ENCODE data around the gene CCDC134.
"Not testable (repeated sequence)": the region's sequence is repeated elsewhere in the genome, so short reads cannot be mapped to it uniquely, and the experiment has no call there.

CCDC134 gene

GRCh38 chr22:41825376-41825775, 24.9 kb downstream of the CCDC134 start:
- DNase-seq (ENCODE audit: low spot score): no peak

DNA sequence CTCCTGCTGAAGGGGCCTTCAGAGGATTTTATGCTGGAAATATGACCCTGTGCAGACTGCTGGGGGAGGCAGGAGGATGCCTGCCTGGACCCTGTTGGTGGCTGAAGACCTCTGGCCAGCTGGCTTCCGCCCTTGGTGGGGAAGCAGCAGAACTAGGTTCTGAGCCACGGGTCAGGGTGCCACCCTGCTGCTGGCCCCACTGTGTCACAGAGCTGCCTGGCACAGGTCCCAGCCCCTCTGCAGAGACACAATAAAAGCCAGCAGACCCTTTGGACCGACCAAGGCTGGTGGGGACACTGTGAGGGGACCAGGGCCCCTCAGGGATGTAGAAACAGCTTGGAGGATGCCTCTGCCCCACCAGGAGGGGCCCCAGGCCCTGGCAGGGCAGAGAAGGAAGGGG, 25.5 kb downstream of the CCDC134 start:
- DNase-seq (ENCODE audit: low spot score): no peak

DNA sequence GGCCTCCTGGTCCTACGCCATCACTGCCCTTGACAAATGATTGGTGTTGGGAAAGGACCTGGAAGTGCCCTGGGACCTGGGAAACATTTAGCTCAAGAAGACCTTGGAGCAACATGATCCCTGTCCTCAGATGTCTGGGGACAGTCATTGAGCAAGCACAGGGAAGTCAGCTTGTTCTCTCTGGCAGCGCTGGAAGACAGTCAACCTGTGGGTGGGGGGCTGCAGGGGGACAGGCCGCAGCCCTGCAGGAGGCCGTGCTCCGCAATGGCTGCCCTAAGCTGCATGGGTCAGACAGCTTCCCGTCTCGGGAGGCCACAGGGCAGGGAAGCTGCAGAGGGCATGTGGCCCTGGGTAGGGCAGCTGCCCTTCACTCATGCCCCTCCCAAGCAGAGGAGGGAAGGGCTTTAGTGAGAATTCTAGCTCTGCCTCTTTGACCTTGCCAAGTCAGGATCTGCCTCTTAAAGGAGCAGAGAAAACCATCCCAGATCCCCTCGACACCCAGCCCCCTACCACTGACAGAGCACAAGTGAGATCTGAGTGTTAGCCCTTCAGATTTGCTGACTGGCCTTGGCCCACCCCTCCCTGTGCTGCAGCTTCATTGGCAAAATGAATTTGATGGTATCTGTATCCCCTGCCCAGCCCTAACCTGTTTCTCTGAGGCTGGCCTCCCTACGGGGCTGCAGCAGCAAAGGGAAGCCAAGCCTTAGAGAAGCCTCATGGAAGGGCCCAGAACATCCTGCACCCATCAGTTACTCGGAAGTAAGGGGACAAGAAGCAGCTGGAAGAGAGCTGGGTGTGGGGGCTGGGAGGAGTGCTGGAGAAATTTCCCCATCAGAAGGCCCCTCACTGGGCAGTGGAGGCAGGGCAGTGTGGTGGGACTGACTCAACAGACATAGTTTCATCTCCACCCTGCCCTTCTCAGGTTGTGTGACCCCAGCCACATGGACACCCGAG, 26.2 kb downstream of the CCDC134 start:
- DNase-seq (ENCODE audit: low spot score): no peak

- DNase-seq (ENCODE audit: low spot score): no peak
Measured at GRCh38 chr22:41827671-41828070, 27.2 kb downstream of the CCDC134 start.

DNA sequence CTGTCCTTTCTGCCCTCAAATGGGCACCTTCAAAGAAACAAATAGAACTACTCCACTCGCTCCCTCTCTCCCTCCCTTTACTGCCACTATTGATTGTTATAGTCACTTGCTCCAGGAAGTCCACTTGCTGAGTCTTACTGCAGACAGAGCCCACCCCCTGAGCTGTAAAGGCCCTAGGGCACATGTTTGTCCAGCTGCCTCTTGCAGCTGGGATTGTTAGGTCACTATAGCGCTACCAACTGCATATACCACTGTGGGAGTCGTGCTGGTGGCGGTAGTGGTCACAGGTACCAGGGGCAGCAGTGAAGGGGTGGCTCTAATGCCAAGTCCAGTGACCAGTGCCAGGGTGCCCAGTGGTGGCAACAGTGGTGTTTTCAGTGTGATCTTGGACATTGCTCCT, 28.0 kb downstream of the CCDC134 start:
- no peak for DNase-seq (ENCODE audit: low spot score)

GRCh38 chr22:41830174-41830573, 29.7 kb downstream of the CCDC134 start:
- DNase-seq (ENCODE audit: low spot score): no peak

DNA sequence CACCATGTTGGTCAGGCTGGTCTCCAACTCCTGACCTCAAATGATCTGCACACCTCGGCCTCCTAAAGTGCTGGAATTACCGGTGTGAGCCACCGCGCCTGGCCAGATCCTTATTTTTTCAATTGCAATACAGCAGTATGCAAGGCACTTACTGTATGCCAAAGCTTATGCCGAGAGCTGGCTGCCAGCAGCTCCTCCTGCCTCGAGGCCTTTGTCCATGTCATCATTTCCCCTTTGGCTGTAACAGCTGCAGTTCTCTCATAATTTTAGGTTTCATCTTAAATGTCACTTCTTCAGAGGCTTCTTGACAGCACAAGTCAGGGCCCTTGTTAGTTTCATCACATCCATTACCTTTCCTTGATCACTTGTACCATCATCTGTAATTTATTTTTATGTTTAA, 30.9 kb downstream of the CCDC134 start:
- DNase-seq (ENCODE audit: low spot score): no peak

DNA sequence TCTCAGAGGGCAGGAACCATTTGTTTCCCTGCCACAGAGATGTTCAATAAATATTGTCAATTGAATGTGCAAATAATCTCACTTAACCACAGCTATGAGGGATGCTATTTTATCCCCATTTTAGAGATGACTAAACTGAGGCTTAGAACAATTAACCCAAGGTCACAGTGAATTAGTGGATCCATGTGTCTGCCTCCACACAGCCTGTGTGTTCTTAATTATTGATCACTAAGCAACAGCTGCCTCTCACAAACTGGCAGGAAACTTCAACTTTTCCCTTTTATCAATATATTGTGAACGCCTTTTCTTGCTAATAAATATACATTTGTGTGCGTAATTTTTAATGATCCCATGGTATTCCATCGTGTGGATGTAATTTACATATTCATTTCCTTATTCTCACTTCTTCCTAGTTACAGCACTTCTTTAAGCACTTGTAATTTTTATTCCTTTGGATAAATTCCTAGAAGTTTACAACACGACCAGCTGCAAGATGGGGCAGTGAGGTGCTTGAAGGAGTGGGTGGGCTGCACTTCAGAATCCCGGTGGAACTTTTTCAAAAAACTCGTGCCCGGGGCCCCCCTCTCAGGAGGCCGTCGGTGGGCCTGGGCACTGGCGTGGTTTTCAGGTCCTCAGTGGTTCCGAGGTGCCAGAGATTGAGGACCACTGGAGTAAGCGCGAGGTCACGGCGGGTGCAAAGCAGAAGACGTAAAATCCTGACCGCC, 31.5 kb downstream of the CCDC134 start:
- DNase-seq (ENCODE audit: low spot score): no peak

DNA sequence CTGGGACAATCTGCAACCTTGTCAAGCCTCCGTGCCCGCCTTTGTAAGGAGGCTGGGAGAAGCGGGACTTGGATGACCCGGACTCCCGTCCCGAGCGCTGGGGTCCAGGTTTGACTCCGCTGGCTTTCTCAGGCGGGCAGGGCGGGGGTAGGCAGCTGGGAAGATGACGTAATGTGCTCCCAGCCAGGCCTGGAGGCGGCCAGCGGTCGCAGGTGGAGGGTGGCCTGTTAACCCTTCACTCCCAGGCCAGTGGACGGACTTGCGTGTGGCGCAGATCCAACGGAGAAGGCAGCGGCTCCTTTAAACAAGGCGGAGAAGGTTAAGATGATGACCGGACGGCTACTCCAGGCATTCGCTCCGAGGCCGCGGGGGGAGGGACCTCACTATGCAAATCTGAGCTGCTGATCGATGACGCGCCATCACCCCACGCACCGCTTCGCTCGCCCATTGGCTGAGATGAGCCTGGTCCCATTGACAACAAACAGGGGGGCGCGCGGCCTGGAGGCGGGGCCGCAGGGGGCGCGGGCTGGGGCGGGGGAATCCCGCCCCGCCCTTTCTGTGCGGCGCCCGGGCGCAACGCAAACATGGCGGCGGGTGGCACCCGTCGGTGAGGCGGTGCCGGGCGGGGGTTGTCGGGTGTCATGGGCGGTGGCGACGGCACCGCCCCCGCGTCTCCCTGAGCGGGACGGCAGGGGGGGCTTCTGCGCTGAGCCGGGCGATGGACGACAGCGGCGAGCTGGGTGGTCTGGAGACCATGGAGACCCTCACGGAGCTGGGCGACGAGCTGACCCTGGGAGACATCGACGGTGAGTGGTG, 32.3 kb downstream of the CCDC134 start, which contains the start of gene SREBF2:
Gene SREBF2, plus strand, starts transcription at position 553 of the 816 bp plus-strand sequence. Its CDS starts 166 bp downstream, at position 719.
- DNase-seq (ENCODE audit: low spot score): peak; percentile 97

GRCh38 chr22:41833369-41834004, 33.0 kb downstream of the CCDC134 start:
- DNase-seq (ENCODE audit: low spot score): peak; percentile 31

- no peak for DNase-seq (ENCODE audit: low spot score)
Measured at GRCh38 chr22:41834005-41834944, 33.8 kb downstream of the CCDC134 start.

- not testable (repeated sequence) for DNase-seq (ENCODE audit: low spot score)
Measured at GRCh38 chr22:41835462-41835861, 35.0 kb downstream of the CCDC134 start.

- no peak for DNase-seq (ENCODE audit: low spot score)
Measured at GRCh38 chr22:41836551-41836950, 36.1 kb downstream of the CCDC134 start.

DNA sequence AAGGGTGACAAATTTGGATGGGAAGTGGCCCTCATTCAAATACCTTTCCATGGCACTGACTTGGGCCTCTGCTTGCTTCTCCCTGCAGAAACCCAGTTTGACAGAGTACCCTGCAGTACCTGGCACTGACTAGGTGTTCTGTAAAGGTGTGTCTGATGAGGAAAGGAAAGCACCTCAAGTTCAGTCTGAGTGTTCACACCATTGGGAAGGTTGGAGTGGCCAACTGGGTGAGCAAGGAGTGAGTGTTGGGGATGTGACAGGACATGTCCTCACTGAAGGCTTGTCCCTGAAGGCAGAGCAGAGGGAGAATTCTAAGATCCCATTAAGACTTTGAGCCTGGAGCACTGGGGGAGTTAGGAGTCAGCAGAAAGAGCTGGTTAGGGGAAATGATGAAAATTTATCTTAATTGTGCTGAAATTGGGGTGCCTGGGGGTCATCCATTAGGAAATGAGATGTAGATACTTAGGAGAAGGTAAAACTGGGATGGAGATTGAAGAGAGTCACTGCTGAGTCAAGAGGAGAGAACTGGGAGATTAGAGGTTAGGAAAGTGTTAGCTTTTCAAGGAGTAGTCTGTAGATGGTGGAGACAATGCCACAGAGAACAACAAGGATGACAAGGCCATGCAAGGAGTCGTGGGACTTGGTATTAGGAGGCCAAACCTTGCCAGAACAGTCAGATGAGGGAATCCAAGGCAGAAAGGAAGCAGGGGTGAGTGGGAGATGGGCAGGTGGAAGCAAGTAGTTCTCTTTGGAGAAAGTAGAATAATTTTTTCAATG, 38.6 kb downstream of the CCDC134 start:
- DNase-seq (ENCODE audit: low spot score): no peak

- no peak for DNase-seq (ENCODE audit: low spot score)
Measured at GRCh38 chr22:41840216-41840615, 39.7 kb downstream of the CCDC134 start.

- DNase-seq (ENCODE audit: low spot score): no peak
Measured at GRCh38 chr22:41841085-41841712, 40.7 kb downstream of the CCDC134 start.

- no peak for DNase-seq (ENCODE audit: low spot score)
Measured at GRCh38 chr22:41842996-41843970, 42.8 kb downstream of the CCDC134 start.

GRCh38 chr22:41844036-41844435, 43.6 kb downstream of the CCDC134 start:
- DNase-seq (ENCODE audit: low spot score): no peak
